Measurements from ENCODE around the gene C9orf43.

DNA sequence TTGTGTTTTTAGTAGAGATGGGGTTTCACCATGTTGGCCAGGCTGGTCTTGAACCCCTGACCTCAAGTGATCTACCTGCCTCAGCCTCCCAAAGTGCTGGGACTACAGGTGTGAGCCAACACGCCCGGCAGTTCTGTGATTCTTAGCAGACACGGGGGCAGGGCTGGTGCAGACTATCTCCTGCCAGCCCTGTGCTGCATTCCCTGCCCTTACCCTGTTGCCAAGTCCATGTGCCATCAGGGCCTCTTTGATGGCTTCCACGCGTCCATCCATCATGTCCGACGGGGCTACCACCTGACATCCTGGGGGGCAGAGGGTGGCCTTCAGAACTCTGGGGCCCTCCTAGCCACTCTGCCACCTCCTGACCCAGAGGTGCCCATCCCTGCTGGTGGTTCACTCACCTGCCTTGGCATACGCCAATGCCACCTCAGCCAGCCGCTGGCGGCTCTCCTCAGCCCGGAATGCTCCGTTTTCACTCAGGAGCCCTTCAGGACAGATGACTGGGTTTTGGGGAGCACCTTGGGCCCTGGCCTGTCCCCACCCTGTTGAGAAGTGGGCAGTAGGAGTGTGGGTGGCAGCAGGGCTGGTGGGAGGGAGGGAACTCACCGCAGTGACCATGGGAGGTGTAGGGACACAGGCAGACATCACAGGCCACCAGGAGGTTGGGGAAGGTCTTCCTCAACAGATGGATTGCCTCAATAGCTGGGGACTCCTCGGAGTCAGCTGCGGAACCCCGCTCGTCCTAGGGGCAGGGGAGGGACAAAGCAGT lies 20.2 kb upstream of the C9orf43 start:
- no peak for TF ChIP-seq POLR2A (IDR thresholded peaks at IDR 0.05)
- TF ChIP-seq CTCF (IDR thresholded peaks at IDR 0.05) = no peak
